ENCODE results near the gene WEE1. TPM values are rescaled to one million over a fixed set of nuclear protein-coding genes. Genes with fewer than 3 reads are reported as not detected.

Gene WEE1
- total and polyA plus RNA-seq, 2 experiments from 2014 or later, result 50.7 to 149 TPM

DNA sequence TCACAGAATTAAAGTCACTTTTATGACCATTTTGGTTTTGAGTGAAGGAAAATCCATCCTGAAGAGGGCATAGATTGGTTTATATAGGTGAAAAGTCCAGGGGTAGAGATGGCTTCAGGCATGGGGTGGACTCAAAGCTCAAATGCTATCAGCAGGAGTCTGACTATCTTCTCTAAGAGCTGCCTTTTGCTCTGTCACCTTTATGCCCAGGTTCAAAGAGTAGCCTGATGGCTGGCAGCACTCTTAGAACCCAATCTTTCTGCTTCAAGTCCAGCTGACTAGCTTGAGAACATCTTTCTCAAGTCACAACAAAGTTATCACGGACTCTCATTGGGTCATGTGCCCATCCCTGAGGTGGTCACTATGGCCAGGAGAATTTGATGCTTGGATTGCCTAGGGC, 63.2 kb downstream of the WEE1 start:
- Histone ChIP-seq H3K27ac (ENCODE audit: low read depth) (no peak overlapping the region), H4K20me1 (replicated peaks; ENCODE audit: insufficient read depth) (no peaks in the 10 kb centered on the region), H3K79me2 (replicated peaks; ENCODE audit: insufficient read depth) (no peaks in the 10 kb centered on the region), H3K36me3 (ENCODE audit: insufficient read depth) (no peaks in the 10 kb centered on the region), H3K4me2 (no peak overlapping the region), H3K4me3 (no peak overlapping the region), H2AFZ (no peak overlapping the region), H3K27me3 (ENCODE audit: insufficient read depth) (no peaks in the 10 kb centered on the region), H3F3A (replicated peaks; ENCODE audit: low read depth) (no peaks in the 10 kb centered on the region), H3K9me2 (ENCODE audit: insufficient read depth) (peaks cover 10% of the 10 kb centered on the region), H3K4me1 (ENCODE audit: insufficient read depth) (no peaks in the 10 kb centered on the region)
- Mint-ChIP-seq H3K4me1 (no peaks in the 10 kb centered on the region), H3K27me3 (ENCODE audit: insufficient read depth, low read depth, poor library complexity) (peaks cover 1% of the 10 kb centered on the region), H3K9me3 (no peaks in the 10 kb centered on the region), H3K27ac (no peak overlapping the region), H3K36me3 (ENCODE audit: low read depth) (no peaks in the 10 kb centered on the region), H3K4me3 (no peak overlapping the region)
- TF ChIP-seq CREB1 (CRISPR knock-in tag; IDR thresholded peaks at IDR 0.05; ENCODE audit: low read depth), result no peak
- no peak for TF ChIP-seq STAT1 (IDR thresholded peaks at IDR 0.05; ENCODE audit: unreplicated experiment)
- TF ChIP-seq ZNF331 (CRISPR knock-in tag; IDR thresholded peaks at IDR 0.05; ENCODE audit: low read depth), result no peak
- TF ChIP-seq EZH2phosphoT487 (IDR thresholded peaks at IDR 0.05; ENCODE audit: unreplicated experiment), result no peak
- no peak for TF ChIP-seq POLR2AphosphoS5 (IDR thresholded peaks at IDR 0.05; ENCODE audit: low read depth)
- no peak for TF ChIP-seq ZNF114 (CRISPR knock-in tag; IDR thresholded peaks at IDR 0.05)
- TF ChIP-seq, protein P1, sequence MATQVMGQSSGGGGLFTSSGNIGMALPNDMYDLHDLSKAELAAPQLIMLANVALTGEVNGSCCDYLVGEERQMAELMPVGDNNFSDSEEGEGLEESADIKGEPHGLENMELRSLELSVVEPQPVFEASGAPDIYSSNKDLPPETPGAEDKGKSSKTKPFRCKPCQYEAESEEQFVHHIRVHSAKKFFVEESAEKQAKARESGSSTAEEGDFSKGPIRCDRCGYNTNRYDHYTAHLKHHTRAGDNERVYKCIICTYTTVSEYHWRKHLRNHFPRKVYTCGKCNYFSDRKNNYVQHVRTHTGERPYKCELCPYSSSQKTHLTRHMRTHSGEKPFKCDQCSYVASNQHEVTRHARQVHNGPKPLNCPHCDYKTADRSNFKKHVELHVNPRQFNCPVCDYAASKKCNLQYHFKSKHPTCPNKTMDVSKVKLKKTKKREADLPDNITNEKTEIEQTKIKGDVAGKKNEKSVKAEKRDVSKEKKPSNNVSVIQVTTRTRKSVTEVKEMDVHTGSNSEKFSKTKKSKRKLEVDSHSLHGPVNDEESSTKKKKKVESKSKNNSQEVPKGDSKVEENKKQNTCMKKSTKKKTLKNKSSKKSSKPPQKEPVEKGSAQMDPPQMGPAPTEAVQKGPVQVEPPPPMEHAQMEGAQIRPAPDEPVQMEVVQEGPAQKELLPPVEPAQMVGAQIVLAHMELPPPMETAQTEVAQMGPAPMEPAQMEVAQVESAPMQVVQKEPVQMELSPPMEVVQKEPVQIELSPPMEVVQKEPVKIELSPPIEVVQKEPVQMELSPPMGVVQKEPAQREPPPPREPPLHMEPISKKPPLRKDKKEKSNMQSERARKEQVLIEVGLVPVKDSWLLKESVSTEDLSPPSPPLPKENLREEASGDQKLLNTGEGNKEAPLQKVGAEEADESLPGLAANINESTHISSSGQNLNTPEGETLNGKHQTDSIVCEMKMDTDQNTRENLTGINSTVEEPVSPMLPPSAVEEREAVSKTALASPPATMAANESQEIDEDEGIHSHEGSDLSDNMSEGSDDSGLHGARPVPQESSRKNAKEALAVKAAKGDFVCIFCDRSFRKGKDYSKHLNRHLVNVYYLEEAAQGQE (IDR thresholded peaks at IDR 0.05; ENCODE audit: unreplicated experiment), result no peak
- TF ChIP-seq EZH2 (IDR thresholded peaks at IDR 0.05; ENCODE audit: low read depth, unreplicated experiment), result no peak
- TF ChIP-seq NANOG (IDR thresholded peaks at IDR 0.05; ENCODE audit: borderline replicate concordance), result no peak
- TF ChIP-seq, protein P2, sequence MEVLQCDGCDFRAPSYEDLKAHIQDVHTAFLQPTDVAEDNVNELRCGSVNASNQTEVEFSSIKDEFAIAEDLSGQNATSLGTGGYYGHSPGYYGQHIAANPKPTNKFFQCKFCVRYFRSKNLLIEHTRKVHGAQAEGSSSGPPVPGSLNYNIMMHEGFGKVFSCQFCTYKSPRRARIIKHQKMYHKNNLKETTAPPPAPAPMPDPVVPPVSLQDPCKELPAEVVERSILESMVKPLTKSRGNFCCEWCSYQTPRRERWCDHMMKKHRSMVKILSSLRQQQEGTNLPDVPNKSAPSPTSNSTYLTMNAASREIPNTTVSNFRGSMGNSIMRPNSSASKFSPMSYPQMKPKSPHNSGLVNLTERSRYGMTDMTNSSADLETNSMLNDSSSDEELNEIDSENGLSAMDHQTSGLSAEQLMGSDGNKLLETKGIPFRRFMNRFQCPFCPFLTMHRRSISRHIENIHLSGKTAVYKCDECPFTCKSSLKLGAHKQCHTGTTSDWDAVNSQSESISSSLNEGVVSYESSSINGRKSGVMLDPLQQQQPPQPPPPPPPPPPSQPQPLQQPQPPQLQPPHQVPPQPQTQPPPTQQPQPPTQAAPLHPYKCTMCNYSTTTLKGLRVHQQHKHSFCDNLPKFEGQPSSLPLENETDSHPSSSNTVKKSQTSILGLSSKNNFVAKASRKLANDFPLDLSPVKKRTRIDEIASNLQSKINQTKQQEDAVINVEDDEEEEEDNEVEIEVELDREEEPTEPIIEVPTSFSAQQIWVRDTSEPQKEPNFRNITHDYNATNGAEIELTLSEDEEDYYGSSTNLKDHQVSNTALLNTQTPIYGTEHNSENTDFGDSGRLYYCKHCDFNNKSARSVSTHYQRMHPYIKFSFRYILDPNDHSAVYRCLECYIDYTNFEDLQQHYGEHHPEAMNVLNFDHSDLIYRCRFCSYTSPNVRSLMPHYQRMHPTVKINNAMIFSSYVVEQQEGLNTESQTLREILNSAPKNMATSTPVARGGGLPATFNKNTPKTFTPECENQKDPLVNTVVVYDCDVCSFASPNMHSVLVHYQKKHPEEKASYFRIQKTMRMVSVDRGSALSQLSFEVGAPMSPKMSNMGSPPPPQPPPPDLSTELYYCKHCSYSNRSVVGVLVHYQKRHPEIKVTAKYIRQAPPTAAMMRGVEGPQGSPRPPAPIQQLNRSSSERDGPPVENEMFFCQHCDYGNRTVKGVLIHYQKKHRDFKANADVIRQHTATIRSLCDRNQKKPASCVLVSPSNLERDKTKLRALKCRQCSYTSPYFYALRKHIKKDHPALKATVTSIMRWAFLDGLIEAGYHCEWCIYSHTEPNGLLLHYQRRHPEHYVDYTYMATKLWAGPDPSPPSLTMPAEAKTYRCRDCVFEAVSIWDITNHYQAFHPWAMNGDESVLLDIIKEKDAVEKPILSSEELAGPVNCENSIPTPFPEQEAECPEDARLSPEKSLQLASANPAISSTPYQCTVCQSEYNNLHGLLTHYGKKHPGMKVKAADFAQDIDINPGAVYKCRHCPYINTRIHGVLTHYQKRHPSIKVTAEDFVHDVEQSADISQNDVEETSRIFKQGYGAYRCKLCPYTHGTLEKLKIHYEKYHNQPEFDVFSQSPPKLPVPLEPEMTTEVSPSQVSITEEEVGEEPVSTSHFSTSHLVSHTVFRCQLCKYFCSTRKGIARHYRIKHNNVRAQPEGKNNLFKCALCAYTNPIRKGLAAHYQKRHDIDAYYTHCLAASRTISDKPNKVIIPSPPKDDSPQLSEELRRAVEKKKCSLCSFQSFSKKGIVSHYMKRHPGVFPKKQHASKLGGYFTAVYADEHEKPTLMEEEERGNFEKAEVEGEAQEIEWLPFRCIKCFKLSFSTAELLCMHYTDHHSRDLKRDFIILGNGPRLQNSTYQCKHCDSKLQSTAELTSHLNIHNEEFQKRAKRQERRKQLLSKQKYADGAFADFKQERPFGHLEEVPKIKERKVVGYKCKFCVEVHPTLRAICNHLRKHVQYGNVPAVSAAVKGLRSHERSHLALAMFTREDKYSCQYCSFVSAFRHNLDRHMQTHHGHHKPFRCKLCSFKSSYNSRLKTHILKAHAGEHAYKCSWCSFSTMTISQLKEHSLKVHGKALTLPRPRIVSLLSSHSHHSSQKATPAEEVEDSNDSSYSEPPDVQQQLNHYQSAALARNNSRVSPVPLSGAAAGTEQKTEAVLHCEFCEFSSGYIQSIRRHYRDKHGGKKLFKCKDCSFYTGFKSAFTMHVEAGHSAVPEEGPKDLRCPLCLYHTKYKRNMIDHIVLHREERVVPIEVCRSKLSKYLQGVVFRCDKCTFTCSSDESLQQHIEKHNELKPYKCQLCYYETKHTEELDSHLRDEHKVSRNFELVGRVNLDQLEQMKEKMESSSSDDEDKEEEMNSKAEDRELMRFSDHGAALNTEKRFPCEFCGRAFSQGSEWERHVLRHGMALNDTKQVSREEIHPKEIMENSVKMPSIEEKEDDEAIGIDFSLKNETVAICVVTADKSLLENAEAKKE (CRISPR knock-in tag; IDR thresholded peaks at IDR 0.05), result no peak
- TF ChIP-seq JUNB (IDR thresholded peaks at IDR 0.05; ENCODE audit: unreplicated experiment), result no peak
- TF ChIP-seq, protein P3, sequence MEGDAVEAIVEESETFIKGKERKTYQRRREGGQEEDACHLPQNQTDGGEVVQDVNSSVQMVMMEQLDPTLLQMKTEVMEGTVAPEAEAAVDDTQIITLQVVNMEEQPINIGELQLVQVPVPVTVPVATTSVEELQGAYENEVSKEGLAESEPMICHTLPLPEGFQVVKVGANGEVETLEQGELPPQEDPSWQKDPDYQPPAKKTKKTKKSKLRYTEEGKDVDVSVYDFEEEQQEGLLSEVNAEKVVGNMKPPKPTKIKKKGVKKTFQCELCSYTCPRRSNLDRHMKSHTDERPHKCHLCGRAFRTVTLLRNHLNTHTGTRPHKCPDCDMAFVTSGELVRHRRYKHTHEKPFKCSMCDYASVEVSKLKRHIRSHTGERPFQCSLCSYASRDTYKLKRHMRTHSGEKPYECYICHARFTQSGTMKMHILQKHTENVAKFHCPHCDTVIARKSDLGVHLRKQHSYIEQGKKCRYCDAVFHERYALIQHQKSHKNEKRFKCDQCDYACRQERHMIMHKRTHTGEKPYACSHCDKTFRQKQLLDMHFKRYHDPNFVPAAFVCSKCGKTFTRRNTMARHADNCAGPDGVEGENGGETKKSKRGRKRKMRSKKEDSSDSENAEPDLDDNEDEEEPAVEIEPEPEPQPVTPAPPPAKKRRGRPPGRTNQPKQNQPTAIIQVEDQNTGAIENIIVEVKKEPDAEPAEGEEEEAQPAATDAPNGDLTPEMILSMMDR (conservative IDR thresholded peaks at IDR 0.05; ENCODE audit: low read depth in 2 of 2), result no peak
- TF ChIP-seq, protein P4, sequence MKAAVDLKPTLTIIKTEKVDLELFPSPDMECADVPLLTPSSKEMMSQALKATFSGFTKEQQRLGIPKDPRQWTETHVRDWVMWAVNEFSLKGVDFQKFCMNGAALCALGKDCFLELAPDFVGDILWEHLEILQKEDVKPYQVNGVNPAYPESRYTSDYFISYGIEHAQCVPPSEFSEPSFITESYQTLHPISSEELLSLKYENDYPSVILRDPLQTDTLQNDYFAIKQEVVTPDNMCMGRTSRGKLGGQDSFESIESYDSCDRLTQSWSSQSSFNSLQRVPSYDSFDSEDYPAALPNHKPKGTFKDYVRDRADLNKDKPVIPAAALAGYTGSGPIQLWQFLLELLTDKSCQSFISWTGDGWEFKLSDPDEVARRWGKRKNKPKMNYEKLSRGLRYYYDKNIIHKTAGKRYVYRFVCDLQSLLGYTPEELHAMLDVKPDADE (IDR thresholded peaks at IDR 0.05), result no peak
- no peak for ATAC-seq
- DNase-seq (ENCODE audit: low spot score), result no peak
